Stimulated activated CD8-positive, alpha-beta memory T cell treated with anti-CD3 and anti-CD28 coated beads, Interleukin-15, amount 100 ng/mL, for 1 hour (primary cell): ENCODE results near the gene ZNF394.
"Not testable (repeated sequence)": the region's sequence is repeated elsewhere in the genome, so short reads cannot be mapped to it uniquely, and the experiment has no call there.

Experiments used
- DNase-seq: peaks from one replicate; pipeline ENCODE4 v3.0.0-alpha.2; 2020; ENCODE audit warnings: low read depth

ZNF394 gene

DNA sequence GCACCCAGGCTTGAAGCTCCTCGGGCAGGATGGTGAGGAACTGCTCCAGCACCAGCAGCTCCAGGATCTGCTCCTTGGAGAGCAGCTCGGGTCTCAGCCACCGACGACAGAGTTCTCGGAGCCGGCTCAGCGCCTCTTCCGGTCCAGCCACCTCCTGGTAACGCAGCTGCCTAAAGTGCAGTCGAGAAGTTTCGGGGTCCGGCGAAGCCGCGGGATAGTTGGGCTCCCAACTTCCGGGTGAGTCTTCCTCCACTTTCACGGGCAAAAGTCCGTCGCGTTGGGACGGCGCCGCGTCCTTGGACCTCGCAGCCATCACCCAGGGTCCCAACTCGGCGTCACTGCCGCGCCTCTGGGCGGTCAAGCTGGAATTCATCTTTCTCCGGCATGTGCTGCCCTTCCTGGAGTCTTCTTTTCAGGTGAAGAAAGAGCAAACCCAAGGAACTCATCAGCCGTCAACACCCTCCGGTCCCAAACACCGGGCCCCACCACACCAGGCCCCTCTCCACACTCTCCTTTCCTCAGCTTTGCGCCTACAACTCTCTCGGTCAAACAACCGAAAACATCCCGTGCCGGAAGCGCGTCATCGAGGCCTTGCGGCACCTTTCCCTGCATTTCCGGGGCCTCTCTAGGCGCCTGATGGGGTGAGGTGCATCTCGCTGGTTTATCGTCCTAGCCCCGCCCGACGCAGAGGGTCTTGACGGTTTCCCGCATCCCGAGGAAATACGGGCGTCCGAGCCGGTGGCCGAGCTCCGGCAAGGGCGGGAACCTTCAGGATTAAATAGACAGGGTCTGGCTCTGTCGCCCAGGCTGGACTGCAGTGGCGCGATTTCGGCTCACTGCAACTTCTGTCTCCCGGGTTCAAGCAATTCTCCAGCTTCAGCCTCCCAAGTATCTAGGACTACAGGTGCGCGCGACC is at the start of gene ZNF394:
Gene ZNF394, minus strand, starts transcription at position 561 of the 916 bp plus-strand sequence. Its CDS starts 188 bp downstream, at position 373.
- peak; percentile 76 for DNase-seq

DNA sequence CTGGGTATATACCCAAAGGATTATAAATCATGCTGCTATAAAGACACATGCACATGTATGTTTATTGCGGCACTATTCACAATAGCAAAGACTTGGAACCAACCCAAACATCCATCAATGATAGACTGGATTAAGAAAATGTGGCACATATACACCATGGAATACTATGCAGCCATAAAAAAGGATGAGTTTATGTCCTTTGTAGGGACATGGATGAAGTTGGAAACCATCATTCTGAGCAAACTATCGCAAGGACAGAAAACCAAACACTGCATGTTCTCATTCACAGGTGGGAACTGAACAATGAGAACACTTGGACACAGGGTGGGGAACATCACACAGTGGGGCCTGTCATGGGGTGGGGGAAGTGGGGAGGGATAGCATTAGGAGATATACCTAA is 49.5 kb upstream of the ZNF394 start:
- DNase-seq = not testable (repeated sequence)

DNA sequence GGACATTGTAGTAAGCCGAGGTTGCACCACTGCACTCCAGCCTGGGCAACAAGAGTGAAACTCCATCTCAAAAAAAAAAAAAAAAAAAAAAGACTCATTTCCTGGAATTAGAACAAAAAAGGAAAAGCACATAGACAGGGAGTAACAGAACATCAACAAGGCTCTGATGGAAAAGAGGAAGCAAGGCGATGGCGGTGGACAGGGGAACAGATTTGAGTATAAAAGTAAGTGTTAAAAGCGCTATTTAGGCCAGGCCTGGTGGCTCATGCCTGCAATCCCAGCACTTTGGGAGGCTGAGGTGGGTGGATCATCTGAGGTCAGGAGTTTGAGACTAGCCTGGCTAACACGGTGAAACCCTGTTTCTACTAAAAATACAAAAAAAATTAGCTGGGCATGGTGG is 45.2 kb upstream of the ZNF394 start:
- DNase-seq = not testable (repeated sequence)

DNA sequence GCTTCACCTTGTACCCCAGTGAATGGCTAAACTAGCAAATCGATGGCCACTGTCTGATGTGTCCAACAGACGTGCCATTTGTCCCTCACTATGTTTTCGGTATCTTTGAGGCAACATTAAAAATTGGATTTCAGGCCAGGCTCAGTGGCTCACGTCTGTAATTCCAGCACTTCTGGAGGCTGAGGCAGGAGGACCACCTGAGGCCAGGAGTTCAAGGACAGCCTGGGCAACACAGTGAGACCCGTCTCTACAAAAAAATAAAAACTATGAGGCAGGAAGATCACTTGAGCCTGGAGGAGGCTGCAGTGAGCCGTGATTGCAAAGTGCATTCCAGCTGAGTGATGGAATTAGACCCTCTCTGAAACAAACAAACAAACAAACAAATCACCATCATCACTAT is 43.8 kb upstream of the ZNF394 start:
- DNase-seq = no peak

DNA sequence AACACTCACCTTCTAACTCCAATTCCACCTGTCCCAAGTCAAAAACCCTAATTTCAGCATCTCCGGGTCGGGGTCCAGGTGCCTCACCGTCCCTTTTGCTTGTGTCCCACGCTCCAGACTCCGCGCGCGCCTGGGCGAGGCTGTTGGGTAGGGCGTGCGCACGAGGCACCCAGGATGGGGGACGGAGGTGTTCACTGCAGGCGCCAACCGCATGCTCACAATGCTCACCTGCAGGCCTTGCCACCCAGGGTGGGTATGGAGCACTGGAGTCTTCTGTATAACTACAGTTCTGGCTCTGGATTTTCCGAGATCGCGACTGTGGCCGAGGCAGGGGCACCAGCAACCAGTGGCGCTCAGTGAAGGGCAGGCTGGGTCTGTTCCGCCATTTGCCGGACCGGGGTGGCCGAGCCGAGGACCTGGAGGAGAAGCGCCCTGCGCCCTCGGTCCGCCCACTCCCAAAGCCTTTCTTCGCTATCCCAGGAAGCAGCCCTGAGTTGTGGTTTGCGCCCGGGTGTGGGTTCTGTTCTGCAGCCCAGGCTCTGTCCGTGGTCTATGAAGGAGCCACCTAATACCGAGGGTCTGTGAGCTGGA is 43.1 kb upstream of the ZNF394 start:
- DNase-seq = no peak

DNA sequence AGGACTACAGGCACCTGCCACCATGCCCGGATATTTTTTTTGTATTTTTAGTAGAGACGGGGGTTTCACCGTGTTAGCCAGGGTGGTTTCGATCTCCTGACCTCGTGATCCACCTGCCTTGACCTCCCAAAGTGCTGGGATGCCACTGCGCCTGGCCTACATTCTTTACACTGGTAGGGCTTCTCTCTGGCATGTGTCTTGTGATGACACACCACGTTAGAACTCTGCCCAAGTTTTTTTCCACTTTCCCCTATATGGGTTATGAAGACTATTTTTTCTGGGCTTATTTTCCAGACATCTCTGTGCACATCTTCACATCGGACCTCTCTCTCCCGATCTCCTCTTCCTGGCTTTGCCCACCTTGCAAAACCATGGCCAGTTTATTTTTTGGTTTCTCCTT is 41.1 kb upstream of the ZNF394 start:
- DNase-seq = no peak

DNA sequence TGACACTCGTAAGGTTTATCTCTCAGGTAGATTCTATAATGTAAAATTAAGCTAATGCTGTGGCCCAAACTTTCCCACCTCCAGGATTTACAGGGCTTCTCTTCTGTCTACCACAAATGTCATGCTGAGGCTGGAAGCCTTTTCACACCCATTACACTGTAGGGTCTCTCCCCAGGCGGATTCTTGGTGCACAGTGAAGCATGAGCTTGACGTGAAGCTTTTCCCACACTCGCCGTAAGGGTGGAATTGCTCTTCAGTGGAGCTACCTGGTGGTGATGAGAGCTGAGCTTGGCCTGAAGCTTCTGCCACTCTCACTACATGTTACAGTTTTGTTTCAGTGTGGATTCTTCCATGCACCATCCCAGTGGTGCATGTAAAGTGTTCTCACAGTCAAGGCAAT is 40.5 kb upstream of the ZNF394 start:
- DNase-seq = no peak

DNA sequence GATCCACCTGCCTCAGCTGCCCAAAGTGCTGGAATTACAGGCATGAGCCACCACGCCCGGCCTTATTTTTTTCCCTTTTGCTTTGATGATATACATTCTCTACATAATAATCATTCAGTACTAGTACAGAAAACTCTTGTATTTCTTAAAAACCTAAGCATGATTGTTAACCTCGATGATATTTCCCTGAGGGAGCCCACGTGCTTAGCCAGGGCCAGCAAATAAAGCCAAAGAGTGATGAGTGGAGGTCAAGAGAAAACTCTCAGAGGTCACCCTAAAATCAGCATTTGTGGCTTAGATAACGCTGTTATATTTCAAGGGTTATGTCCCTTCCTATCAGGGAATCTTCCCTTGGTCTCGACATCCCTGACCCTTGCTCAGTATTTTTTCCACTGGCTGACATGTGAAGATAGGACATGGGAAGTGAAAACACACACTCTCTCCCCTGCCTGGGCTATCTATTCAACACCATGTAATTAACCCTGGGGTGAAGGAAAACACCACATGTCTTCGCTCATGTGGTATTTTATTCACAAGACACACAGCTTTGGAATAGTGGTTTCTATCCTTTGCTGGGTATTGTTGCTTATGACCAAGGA is 39.2 kb upstream of the ZNF394 start:
- DNase-seq = no peak

DNA sequence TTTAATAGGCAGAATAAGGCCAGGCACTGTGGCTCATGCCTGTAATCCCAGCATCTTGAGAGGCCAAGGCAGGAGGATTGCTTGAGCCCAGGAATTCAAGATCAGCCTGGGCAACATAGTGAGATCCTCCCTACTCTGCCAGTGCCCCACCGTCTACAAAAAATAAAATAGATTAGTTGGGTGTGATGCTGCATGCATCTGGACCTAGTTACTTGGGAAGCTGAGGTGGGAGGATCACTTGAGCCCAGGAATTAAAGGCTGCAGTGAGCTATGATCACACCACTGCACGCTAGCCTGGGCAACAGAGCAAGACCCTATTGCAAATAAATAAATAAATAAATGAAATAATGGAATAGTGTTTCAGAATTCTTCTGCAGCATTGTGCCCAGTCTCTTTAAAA is 35.6 kb upstream of the ZNF394 start:
- no peak for DNase-seq

DNA sequence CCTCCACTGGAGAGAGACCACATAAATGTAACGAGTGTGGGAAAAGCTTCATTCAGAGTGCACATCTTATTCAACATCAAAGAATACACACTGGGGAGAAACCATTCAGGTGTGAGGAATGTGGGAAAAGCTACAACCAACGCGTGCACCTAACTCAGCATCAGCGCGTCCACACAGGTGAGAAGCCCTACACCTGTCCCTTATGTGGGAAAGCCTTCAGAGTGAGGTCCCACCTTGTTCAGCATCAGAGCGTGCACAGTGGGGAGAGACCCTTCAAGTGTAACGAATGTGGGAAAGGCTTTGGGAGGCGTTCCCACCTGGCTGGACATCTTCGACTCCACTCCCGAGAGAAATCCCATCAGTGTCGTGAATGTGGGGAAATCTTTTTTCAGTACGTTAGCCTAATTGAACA is 31.3 kb upstream of the ZNF394 start:
- no peak for DNase-seq

DNA sequence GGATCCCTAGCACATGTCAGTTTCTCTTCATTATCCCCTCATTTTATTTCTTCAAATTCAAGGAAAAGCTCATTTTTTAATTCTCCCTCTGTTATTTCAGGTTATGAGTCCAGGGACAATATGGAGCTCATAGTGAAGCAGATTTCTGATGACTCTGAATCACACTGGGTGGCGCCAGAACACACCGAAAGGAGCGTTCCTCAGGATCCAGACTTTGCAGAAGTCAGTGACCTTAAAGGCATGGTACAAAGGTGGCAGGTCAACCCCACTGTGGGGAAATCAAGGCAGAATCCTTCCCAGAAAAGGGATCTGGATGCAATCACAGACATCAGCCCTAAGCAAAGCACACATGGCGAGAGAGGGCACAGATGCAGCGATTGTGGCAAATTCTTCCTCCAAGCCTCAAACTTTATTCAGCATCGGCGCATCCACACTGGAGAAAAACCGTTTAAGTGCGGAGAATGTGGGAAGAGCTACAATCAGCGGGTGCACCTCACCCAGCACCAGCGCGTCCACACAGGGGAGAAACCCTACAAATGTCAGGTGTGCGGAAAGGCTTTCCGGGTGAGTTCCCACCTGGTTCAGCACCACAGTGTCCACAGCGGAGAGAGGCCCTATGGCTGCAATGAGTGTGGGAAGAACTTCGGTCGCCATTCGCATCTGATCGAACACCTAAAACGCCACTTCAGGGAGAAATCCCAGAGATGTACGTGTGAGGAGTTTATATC is 25.8 kb upstream of the ZNF394 start:
- DNase-seq = no peak

DNA sequence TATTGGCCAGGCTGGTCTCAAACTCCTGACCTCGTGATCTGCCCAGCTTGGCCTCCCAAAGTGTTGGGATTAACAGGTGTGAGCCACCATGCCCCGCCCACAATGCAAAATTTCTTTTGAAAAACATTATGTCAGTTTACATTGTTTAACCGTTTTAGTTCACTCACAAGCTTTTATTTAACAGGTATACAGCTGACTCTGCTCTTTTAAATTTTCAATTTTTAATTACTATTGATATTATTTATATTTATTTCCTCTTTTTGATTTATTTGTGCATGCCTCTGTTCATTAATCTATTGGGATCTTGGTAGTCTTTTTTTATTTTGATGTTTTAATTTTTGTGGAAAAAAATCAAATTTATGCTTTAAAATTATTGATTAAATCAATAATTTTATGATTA is 21.3 kb upstream of the ZNF394 start:
- DNase-seq = no peak

DNA sequence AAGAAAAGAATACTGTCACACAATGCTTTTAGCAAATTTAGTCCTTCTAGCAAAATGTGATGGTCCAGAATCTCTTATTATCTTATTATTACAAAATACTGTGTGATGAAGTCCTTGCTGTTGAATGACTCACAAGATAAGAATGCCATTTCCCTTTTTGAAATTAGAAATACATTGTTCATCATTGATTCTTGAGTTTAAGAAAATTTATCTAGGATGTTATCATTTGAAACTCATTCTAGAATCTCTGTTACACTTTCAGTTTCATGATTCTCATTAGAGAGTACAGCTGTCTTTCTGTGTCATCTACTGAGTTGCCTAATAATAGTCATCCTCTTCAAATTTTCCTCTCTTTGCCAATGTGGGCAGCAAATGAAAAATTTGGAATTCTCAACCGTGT is 14.0 kb upstream of the ZNF394 start:
- DNase-seq = no peak

DNA sequence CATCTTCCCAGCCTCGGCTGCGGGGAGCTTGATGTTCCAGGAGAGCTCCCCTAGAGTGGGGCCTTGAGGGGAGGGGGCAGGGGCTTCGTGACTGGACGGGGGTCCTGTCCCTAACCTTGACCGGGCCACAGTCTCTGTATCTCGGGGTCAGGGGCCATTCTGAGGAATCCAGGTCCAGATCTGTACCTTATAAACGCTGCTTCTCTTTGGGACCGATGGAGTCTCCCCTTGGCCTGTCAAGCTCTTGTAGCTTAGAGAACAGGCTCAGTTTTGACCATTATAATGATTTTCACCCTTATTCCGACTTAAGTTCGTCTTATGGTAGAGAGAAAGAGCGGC is 5.2 kb upstream of the ZNF394 start:
- no peak for DNase-seq

DNA sequence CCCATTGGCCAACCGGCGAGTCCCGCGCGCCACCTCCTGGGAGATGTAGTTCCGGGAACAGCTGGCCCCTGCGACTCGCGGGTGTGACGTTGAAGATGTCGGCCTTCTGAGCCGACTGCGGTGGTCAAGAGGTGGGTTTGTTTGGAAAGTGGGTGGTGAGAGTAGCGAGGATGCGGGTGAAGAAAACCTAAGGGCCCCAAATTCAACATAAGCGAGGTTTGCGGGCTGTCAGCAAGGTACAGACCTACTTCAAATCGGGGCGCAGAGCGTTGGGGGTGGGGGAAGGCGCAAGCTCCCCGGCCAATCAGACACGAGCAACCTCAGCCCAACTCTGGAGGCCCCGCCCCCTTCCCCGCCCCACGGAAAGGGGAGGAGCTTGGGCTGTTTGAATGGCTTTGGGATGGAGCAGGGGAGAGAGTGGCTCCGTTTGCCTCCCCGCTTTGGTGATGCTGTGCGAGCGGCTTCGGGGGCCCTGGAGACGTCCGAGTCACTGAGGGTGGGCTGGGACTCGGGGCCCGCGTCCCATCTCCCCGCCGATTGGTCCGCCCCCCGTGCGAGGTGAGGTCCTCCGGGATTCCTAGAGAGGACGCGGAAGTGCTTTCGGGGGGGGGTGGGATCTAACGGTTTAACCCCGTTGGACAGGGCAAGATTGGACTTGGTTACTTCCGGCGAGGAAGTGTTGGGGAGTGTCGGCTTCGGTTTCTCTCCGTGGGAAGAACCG is 4.7 kb upstream of the ZNF394 start, which contains the start of gene ZKSCAN5:
Gene ZKSCAN5, plus strand, starts transcription at position 60 of the 721 bp plus-strand sequence. CDS start 1,383 bp downstream, outside the sequence.
- DNase-seq = peak; percentile 96

DNA sequence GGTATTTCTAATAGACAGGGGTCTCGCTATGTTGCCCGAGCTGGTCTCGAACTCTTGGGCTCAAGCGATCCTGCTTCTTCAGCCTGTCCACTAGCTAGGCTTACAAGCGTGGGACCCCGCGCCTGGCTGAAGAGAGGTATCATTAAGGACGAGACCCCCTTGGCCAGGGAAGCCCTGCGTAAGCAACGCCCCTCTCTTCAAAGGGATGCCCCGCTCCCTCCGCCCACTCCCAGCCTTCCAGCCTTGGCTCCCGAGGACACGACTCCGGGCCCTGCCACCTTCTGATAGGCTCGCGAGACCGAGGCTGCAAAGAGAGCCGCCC is 4.2 kb upstream of the ZNF394 start:
- DNase-seq = no peak

DNA sequence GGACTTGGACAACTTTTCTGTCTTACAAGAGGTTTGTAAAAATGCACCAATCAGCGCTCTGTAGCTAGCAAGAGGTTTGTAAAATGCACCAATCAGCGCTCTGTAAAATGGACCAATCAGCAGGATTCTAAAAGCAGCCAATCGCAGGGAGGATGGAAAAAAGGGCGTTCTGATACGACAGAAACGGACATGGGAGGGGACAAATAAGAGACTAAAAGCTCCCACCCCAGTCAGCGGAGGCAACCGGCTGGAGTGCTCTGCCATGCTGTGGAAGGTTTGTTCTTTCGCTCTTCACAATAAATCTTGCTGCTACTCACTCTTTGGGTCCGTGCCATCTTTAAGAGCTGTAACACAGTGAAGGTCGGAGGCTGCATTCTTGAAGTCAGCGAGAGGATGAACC is 1.2 kb upstream of the ZNF394 start:
- DNase-seq = not testable (repeated sequence)

DNA sequence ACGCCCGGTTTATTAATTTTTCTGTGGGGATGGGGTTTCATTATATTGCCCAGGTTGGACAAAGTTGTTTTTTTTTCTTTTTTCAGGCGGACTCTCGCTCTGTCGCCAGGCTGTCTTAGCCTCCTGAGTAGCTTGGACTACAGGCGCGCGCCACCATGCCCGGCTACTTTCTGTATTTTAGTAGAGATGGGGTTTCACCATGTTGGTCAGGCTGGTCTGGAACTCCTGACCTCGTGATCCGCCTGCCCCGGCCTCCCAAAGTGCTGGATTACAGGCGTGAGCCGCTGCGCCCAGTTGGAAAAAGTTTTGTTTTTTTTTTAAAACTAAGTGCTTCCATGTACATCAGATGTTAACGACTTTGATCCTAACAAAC is 542 bp upstream of the ZNF394 start:
- no peak for DNase-seq

DNA sequence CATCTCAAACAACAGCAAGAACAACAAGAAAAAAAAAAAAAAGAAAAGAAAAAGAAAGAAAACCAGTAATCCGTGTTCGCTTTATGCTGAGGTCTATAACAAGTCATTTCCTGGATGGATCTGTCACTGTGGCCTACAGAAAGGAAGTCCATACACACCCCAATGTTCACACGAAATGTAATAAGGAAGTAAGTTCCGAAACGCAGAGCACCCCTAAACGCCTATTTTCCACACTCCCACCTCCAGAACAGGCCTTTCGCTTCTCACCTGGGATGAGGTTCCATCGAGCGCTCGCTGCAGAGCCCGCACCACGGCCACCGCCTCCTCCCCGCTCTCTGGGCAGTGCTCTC is 735 bp downstream of the ZNF394 start:
- no peak for DNase-seq

DNA sequence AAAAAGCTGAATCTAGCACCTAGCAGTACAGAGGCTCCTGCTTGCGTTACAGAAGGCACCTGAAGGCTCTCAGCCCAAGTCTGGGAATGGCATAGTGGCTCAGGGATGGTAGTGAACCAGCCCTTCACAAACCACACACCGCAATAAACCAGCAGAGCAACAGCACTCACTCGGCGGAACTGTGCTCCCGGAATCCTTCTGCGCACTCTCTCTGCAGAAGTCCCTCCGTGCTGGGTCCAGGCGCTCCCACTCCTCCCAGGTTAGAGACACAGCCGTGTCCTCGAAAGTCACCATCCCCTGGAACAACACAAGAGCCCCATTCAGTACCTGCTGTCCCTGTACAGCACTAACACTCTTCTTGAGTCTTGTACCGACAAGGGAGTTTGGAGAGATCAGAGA is 1.5 kb downstream of the ZNF394 start:
- no peak for DNase-seq

DNA sequence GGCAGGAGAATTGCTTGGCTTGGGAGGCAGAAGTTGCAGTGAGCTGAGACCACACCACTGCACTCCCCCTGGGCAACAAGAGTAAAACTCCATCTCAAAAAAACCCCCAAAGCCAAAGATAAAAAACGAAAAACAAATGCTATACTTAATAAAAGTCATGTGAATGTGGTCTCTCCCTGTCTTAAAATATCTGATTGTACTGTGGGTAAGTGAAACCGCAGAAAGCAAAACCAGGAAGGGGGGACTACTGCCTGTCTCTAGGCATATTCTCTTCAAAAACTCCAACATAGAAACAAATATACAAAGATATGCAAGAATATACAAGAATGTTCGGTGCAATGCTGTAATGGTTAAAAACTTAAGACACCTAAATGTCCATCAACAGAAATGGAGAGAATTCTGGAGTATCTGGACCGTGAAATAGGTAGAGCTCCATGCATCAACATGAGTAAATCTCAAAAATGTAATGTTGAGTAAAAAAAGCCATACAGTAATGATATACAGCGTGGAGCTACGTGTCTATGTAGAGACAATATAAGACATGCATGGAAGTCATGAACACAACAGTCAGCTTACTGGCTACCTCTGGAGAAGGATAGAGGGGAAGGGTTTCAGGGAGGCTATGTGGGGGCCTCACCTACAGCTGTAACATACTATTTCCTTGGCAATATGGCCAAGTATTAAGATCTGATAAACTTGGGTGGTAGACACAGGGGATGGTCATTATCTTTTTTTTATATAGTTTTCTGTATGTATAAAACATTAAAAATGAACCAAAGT is 2.1 kb downstream of the ZNF394 start:
- no peak for DNase-seq
